Endothelial cell of umbilical vein (primary cell): ENCODE measurements around the gene KARS1.

ENCODE experiments used
- CTCF ChIP-seq, 2 donors: IDR thresholded peaks; 1 replicate in 1 of 2; 2 replicates in 1 of 2; pipeline ENCODE4 v1.5.1; 2011; ENCODE audit warnings: low read length in 2 of 2, mild to moderate bottlenecking in 2 of 2, moderate library complexity in 2 of 2, control low read depth in 1 of 2, inconsistent platforms in 1 of 2, low read depth in 1 of 2; ENCODE audit not compliant: insufficient read depth in 1 of 2; ENCODE audit errors: extremely low read depth in 1 of 2
- EZH2 ChIP-seq: IDR thresholded peaks from 2 replicates; pipeline ENCODE4 v1.6.1; 2012; ENCODE audit warnings: borderline replicate concordance, low read depth, mild to moderate bottlenecking, moderate library complexity, low read length, inconsistent platforms; ENCODE audit not compliant: severe bottlenecking
- FOS ChIP-seq: IDR thresholded peaks from 2 replicates; pipeline ENCODE4 v1.6.1; 2011; ENCODE audit warnings: mild to moderate bottlenecking, low read length, moderate library complexity, borderline replicate concordance; ENCODE audit not compliant: insufficient read depth
- JUN ChIP-seq: IDR thresholded peaks from 2 replicates; pipeline ENCODE4 v1.6.1; 2011; ENCODE audit warnings: borderline replicate concordance, low read depth; ENCODE audit not compliant: insufficient read length, insufficient read depth
- MAX ChIP-seq: IDR thresholded peaks from 2 replicates; pipeline ENCODE4 v1.6.1; 2011; ENCODE audit not compliant: insufficient read depth, insufficient read length
- MYC ChIP-seq: IDR thresholded peaks from one replicate; pipeline ENCODE4 v1.6.1; 2011; ENCODE audit warnings: mild to moderate bottlenecking, low read depth, low read length
- POLR2A ChIP-seq: IDR thresholded peaks from 2 replicates; pipeline ENCODE4 v1.6.1; 2012; ENCODE audit warnings: low read depth, mild to moderate bottlenecking, control low read depth, low read length
- POLR2AphosphoS5 ChIP-seq: IDR thresholded peaks from 2 replicates; pipeline ENCODE4 v1.6.1; 2012; ENCODE audit warnings: low read depth, mild to moderate bottlenecking, control low read depth, low read length, moderate library complexity; ENCODE audit not compliant: insufficient read depth

DNA sequence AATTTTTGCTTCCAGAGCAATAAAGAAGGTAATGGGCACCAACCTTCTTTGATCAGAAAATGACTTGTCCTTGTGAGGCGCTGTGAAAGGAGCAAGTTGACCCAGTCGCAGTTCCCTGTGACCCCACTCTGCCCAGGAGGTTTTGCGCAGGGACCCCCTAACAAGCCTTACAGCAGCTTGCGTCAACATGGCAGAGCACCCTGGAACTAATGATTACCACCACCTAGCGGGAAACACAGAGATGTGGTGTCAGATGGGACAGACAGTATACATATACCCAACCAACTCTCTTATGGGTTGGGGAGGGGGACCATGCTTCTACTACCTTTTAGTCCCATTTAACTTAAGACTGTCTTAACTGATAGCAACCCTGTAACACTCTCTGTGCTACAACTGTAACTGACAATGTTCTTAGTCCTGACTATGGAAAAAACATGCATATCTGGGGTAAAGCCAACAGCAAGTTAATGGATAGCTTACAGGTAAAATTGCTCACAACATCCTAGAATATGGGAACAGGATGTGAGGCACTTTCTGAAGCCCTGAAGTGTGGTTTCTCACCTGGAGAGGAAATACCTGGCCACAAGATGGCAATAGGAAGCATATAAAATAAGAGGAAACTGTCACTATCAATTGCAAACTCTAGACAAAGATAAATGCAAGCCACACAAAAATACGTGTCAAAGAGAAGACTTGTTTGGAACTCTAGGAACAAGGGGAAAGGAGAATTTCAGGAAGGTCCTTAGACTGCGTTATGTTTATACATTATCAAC lies 3.0 kb downstream of the KARS1 start:
- TF ChIP-seq POLR2A (no peak), EZH2 (no peak), CTCF (IDR thresholded peaks at IDR 0.05; ENCODE audit: extremely low read depth in 1 of 2, insufficient read depth in 1 of 2, low read depth in 1 of 2, low read length in 2 of 2) (no peak), FOS (no peak), POLR2AphosphoS5 (no peak), JUN (no peak), MYC (no peak), MAX (no peak)
